H1 (cell line): ENCODE results near the gene ACKR3.

Experiments
- CEBPB ChIP-seq: IDR thresholded peaks from 2 replicates; pipeline ENCODE4 v1.6.1; 2012; ENCODE audit warnings: low read depth, low read length
- EZH2 ChIP-seq: fragments of 200-600 bp; sonication (generic); IDR thresholded peaks from 2 replicates; pipeline ENCODE4 v1.7.1; 2012; ENCODE audit warnings: low read depth, mild to moderate bottlenecking, moderate library complexity, low read length, inconsistent platforms; ENCODE audit not compliant: severe bottlenecking
- GTF2F1 ChIP-seq: IDR thresholded peaks from 2 replicates; pipeline ENCODE4 v1.6.1; 2012; ENCODE audit warnings: low read depth, low read length, improper control_type of control experiment, borderline replicate concordance
- HDAC2 ChIP-seq, 2 experiments: fragments of 300-600 bp in 1 of 2; sonication (generic) in 1 of 2; IDR thresholded peaks; 2 replicates each; pipeline ENCODE4 v1.6.1; 2011 to 2012; ENCODE audit warnings: low read depth in 2 of 2, low read length in 2 of 2, mild to moderate bottlenecking in 2 of 2, moderate library complexity in 2 of 2, borderline replicate concordance in 1 of 2, inconsistent platforms in 1 of 2
- KDM1A ChIP-seq: fragments of 200-600, 300-600 bp; sonication (generic); IDR thresholded peaks from 2 replicates; pipeline ENCODE4 v1.7.1; 2016; ENCODE audit warnings: mild to moderate bottlenecking, low read length, borderline replicate concordance
- POLR2AphosphoS5 ChIP-seq: IDR thresholded peaks from 2 replicates; pipeline ENCODE4 v1.6.1; 2011; ENCODE audit warnings: low read depth, low read length
- RAD21 ChIP-seq, 2 experiments: IDR thresholded peaks in 1 of 2; conservative IDR thresholded peaks in 1 of 2; 2 replicates each; pipeline ENCODE4 v1.6.1; 2011; ENCODE audit warnings: low read depth in 2 of 2, low read length in 2 of 2, improper control_type of control experiment in 1 of 2, inconsistent platforms in 1 of 2, mild to moderate bottlenecking in 1 of 2, moderate library complexity in 1 of 2
- RNF2 ChIP-seq: fragments of 200-900, 300-1000 bp; sonication (generic); IDR thresholded peaks from 2 replicates; pipeline ENCODE4 v1.7.1; 2016; ENCODE audit warnings: borderline replicate concordance, low read depth, mild to moderate bottlenecking, antibody characterized with exemption, low read length; ENCODE audit not compliant: poor library complexity, severe bottlenecking; ENCODE audit errors: missing control alignments
- SIX5 ChIP-seq: IDR thresholded peaks from 2 replicates; pipeline ENCODE4 v1.6.1; 2011; ENCODE audit warnings: mild to moderate bottlenecking, low read depth, low read length
- SP1 ChIP-seq: IDR thresholded peaks from 2 replicates; pipeline ENCODE4 v1.6.1; 2011; ENCODE audit warnings: low read depth, low read length
- YY1 ChIP-seq: IDR thresholded peaks from 2 replicates; pipeline ENCODE4 v1.6.1; 2011; ENCODE audit warnings: low read depth, mild to moderate bottlenecking, low read length
- TF ChIP-seq, protein P1 (sequence below), 3 experiments: IDR thresholded peaks; 1 replicate in 2 of 3; 2 replicates in 1 of 3; pipeline versions ENCODE4 v1.5.1 to v1.6.1; 2011; ENCODE audit warnings: low read length in 3 of 3, mild to moderate bottlenecking in 3 of 3, inconsistent platforms in 2 of 3, low read depth in 1 of 3, moderate library complexity in 1 of 3; ENCODE audit not compliant: insufficient read depth in 1 of 3; ENCODE audit errors: control extremely low read depth in 1 of 3
- TF ChIP-seq, protein P2 (sequence below): IDR thresholded peaks from 2 replicates; pipeline ENCODE4 v1.6.1; 2012; ENCODE audit warnings: low read length, inconsistent platforms

- TF ChIP-seq, protein P1, sequence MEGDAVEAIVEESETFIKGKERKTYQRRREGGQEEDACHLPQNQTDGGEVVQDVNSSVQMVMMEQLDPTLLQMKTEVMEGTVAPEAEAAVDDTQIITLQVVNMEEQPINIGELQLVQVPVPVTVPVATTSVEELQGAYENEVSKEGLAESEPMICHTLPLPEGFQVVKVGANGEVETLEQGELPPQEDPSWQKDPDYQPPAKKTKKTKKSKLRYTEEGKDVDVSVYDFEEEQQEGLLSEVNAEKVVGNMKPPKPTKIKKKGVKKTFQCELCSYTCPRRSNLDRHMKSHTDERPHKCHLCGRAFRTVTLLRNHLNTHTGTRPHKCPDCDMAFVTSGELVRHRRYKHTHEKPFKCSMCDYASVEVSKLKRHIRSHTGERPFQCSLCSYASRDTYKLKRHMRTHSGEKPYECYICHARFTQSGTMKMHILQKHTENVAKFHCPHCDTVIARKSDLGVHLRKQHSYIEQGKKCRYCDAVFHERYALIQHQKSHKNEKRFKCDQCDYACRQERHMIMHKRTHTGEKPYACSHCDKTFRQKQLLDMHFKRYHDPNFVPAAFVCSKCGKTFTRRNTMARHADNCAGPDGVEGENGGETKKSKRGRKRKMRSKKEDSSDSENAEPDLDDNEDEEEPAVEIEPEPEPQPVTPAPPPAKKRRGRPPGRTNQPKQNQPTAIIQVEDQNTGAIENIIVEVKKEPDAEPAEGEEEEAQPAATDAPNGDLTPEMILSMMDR (IDR thresholded peaks at IDR 0.05; ENCODE audit: control extremely low read depth in 1 of 3, insufficient read depth in 1 of 3, low read depth in 1 of 3, low read length in 3 of 3): no peak
- TF ChIP-seq KDM1A: no peak
- no peak for TF ChIP-seq YY1
- TF ChIP-seq EZH2: no peak
- TF ChIP-seq, protein P2, sequence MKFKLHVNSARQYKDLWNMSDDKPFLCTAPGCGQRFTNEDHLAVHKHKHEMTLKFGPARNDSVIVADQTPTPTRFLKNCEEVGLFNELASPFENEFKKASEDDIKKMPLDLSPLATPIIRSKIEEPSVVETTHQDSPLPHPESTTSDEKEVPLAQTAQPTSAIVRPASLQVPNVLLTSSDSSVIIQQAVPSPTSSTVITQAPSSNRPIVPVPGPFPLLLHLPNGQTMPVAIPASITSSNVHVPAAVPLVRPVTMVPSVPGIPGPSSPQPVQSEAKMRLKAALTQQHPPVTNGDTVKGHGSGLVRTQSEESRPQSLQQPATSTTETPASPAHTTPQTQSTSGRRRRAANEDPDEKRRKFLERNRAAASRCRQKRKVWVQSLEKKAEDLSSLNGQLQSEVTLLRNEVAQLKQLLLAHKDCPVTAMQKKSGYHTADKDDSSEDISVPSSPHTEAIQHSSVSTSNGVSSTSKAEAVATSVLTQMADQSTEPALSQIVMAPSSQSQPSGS: no peak
- no peak for TF ChIP-seq HDAC2 (IDR thresholded peaks at IDR 0.05; ENCODE audit: borderline replicate concordance in 1 of 2, low read depth in 2 of 2, low read length in 2 of 2)
- no peak for TF ChIP-seq RAD21 (IDR thresholded peaks at IDR 0.05 in 1 of 2, conservative IDR thresholded peaks at IDR 0.05 in 1 of 2; ENCODE audit: low read depth in 2 of 2, low read length in 2 of 2)
- no peak for TF ChIP-seq CEBPB
- TF ChIP-seq RNF2: no peak
- no peak for TF ChIP-seq POLR2AphosphoS5
- TF ChIP-seq GTF2F1: no peak
- TF ChIP-seq SIX5: no peak
- TF ChIP-seq SP1: no peak
Observed at GRCh38 chr2:236627193-236627592, 57.6 kb downstream of the ACKR3 start.
